ENCODE results near the gene ZNF599.

- TF ChIP-seq, protein P1, sequence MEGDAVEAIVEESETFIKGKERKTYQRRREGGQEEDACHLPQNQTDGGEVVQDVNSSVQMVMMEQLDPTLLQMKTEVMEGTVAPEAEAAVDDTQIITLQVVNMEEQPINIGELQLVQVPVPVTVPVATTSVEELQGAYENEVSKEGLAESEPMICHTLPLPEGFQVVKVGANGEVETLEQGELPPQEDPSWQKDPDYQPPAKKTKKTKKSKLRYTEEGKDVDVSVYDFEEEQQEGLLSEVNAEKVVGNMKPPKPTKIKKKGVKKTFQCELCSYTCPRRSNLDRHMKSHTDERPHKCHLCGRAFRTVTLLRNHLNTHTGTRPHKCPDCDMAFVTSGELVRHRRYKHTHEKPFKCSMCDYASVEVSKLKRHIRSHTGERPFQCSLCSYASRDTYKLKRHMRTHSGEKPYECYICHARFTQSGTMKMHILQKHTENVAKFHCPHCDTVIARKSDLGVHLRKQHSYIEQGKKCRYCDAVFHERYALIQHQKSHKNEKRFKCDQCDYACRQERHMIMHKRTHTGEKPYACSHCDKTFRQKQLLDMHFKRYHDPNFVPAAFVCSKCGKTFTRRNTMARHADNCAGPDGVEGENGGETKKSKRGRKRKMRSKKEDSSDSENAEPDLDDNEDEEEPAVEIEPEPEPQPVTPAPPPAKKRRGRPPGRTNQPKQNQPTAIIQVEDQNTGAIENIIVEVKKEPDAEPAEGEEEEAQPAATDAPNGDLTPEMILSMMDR (IDR thresholded peaks at IDR 0.05), result no peak
- no peak for TF ChIP-seq POLR2A (IDR thresholded peaks at IDR 0.05)
Measured at GRCh38 chr19:34773555-34773864, 495 bp upstream of the ZNF599 start.
